ENCODE data around the gene ILRUN. TPM values are rescaled to one million over a fixed set of nuclear protein-coding genes. Genes with fewer than 3 reads are reported as not detected.
"Not testable (repeated sequence)": the region's sequence is repeated elsewhere in the genome, so short reads cannot be mapped to it uniquely, and the experiment has no call there.

ILRUN gene
- total and polyA plus RNA-seq, 3 donors from 2014 or later: 82.4 to 101 (median 91.2) TPM

- Histone ChIP-seq H3K4me3 (peak overlapping the region; percentile 19 to 29), H3K27ac (peak overlapping the region; percentile 80 to 85), H3K9me3 (no peaks in the 10 kb centered on the region), H3K27me3 (no peaks in the 10 kb centered on the region), H3K36me3 (ENCODE audit: low read depth, missing control alignments) (no peaks in the 10 kb centered on the region), H3K4me1 (peaks cover 27% of the 10 kb centered on the region)
- no peak for DNase-seq
- no peak for TF ChIP-seq CTCF (IDR thresholded peaks at IDR 0.05)
- no peak for TF ChIP-seq POLR2A (IDR thresholded peaks at IDR 0.05)
- WGBS, 2 donors: 15 to 34% methylated on average over 1 of the region's 1 CpG
- intact Hi-C loops (cut with DNase I; ENCODE audit: low total_unique reads): no loop called here
These were observed 39.6 kb downstream of the ILRUN start for GRCh38 chr6:34657037-34657306.

GRCh38 chr6:34656378-34657036 is 40.1 kb downstream of the ILRUN start:
- H3K27ac ChIP-seq: peak overlapping the region; percentile 80 to 85
- intact Hi-C loops (cut with DNase I; ENCODE audit: low total_unique reads): no loop called here
- whole genome bisulfite sequencing, 2 donors: 36 to 42% methylated on average over 5 of the region's 5 CpGs
- peaks cover 27% of the 10 kb centered on the region for H3K4me1 ChIP-seq
- H3K4me3 ChIP-seq: peak overlapping the region in 1 of 2 donors; percentile 19
- no peaks in the 10 kb centered on the region for H3K9me3 ChIP-seq
- no peak for TF ChIP-seq CTCF (IDR thresholded peaks at IDR 0.05)
- TF ChIP-seq POLR2A (IDR thresholded peaks at IDR 0.05): no peak
- H3K27me3 ChIP-seq: no peaks in the 10 kb centered on the region
- no peaks in the 10 kb centered on the region for H3K36me3 ChIP-seq (ENCODE audit: low read depth, missing control alignments)
- peak; percentile 59 for DNase-seq

- intact Hi-C loops (cut with DNase I; ENCODE audit: low total_unique reads); DNase-seq; H3K27me3 ChIP-seq; H3K36me3 ChIP-seq (ENCODE audit: low read depth, missing control alignments); H3K9me3 ChIP-seq; H3K4me3 ChIP-seq: not testable (repeated sequence)
- WGBS, 2 donors: 63 to 70% methylated on average over 11 of the region's 11 CpGs
- H3K4me1 ChIP-seq: peaks cover 27% of the 10 kb centered on the region
- peak overlapping the region; percentile 80 to 85 for H3K27ac ChIP-seq
These were observed 40.6 kb downstream of the ILRUN start for GRCh38 chr6:34655876-34656377.

GRCh38 chr6:34654061-34654710 is 42.4 kb downstream of the ILRUN start:
- WGBS, 2 donors: 95 to 98% methylated on average over 3 of the region's 3 CpGs
- intact Hi-C loops (cut with DNase I; ENCODE audit: low total_unique reads): no loop called here

GRCh38 chr6:34652263-34652662 is 44.3 kb downstream of the ILRUN start:
- DNase-seq: no peak
- H3K36me3 ChIP-seq (ENCODE audit: low read depth, missing control alignments): no peaks in the 10 kb centered on the region
- H3K4me3 ChIP-seq: no peak overlapping the region
- intact Hi-C loops (cut with DNase I; ENCODE audit: low total_unique reads): no loop called here
- H3K9me3 ChIP-seq: no peaks in the 10 kb centered on the region
- TF ChIP-seq POLR2A (IDR thresholded peaks at IDR 0.05) (no peak), CTCF (IDR thresholded peaks at IDR 0.05) (no peak)
- 93 to 95% methylated on average over 1 of the region's 1 CpG for WGBS, 2 donors
- peaks cover 17% of the 10 kb centered on the region for H3K4me1 ChIP-seq
- H3K27ac ChIP-seq: no peak overlapping the region
- H3K27me3 ChIP-seq: no peaks in the 10 kb centered on the region

More at GRCh38 chr6:34654061-34654710, 42.4 kb downstream of the ILRUN start:
- Histone ChIP-seq H3K4me3 (no peak overlapping the region), H3K9me3 (no peaks in the 10 kb centered on the region), H3K36me3 (ENCODE audit: low read depth, missing control alignments) (no peaks in the 10 kb centered on the region), H3K4me1 (peaks cover 27% of the 10 kb centered on the region), H3K27ac (no peak overlapping the region), H3K27me3 (no peaks in the 10 kb centered on the region)
- TF ChIP-seq CTCF (IDR thresholded peaks at IDR 0.05): no peak
- TF ChIP-seq POLR2A (IDR thresholded peaks at IDR 0.05): no peak
- no peak for DNase-seq

Data from testis (tissue), 3 donors.